Retinal pigment epithelial cell (primary cell): ENCODE measurements around the gene PRKAR2B.

ENCODE experiments used
- DNase-seq: peaks from one replicate; pipeline ENCODE4 v3.0.0-alpha.2; 2010; ENCODE audit warnings: low read depth
- H3K4me3 ChIP-seq: 2 replicates; pipeline ENCODE4 v1.5.1; 2011; ENCODE audit warnings: mild to moderate bottlenecking, low read length, control low read depth, moderate library complexity
- CTCF ChIP-seq: conservative IDR thresholded peaks from 2 replicates; pipeline ENCODE4 v1.5.1; 2011; ENCODE audit warnings: low read depth, low read length, control low read depth, inconsistent platforms

The PRKAR2B gene

GRCh38 chr7:107044347-107045194, at the start of gene PRKAR2B:
Gene PRKAR2B, plus strand, starts transcription at chr7:107044705. Its CDS starts 203 bp downstream, at chr7:107044908.
- H3K4me3 ChIP-seq = peak within 1 kb of the TSS; percentile 81
- TF ChIP-seq CTCF = no peak

DNA sequence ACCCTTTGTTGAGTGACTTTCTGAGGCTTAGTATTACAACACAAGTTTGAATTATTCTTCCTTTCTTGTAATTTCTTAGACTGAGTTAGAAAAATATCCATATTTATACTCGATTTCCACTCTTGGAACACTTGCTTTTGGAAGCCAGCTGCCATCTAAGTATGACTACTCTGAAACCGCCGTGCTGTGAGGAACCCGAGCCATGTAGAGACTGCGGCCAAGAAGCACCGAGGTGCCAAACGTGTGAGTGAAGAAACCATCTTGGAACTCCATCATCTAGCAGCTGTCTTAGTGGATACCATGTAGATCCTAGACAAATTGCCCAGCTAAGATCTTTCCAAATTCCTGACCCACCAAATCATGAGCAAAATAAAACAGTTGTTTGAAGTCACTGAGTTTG, 49.7 kb upstream of the PRKAR2B start:
- no peak overlapping the region for H3K4me3 ChIP-seq
- no peak for DNase-seq
- TF ChIP-seq CTCF = no peak

More at GRCh38 chr7:107044347-107045194, at the start of gene PRKAR2B:
- peak; percentile 30 for DNase-seq

GRCh38 chr7:106997487-106998271, 46.8 kb upstream of the PRKAR2B start:
- no peak for DNase-seq
- H3K4me3 ChIP-seq = no peak overlapping the region
- no peak for TF ChIP-seq CTCF

GRCh38 chr7:106999023-106999422, 45.5 kb upstream of the PRKAR2B start:
- TF ChIP-seq CTCF = no peak
- DNase-seq = no peak
- no peak overlapping the region for H3K4me3 ChIP-seq

DNA sequence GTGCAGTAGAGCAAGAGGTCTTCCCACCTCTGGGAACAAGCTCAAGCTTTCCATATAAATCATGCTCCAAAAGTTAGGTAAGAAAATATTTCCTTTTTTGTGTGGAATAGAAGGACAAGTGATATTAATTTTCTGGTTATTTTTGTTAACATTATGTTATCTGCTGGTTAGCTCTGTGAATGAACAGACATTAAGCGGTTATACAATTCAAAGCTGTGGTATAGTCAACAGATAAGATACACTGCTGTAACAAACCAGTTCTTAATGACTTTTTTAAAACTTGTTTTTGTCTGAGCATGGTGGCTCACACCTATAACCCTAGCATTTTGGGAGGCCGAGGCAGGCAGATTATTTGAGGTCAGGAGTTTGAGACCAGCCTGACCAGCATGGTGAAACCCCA, 43.0 kb upstream of the PRKAR2B start:
- no peak overlapping the region for H3K4me3 ChIP-seq
- no peak for TF ChIP-seq CTCF
- no peak for DNase-seq

- no peak for TF ChIP-seq CTCF
- no peak overlapping the region for H3K4me3 ChIP-seq
- no peak for DNase-seq
Observed at GRCh38 chr7:107002126-107002525, 42.4 kb upstream of the PRKAR2B start.
